GM10248 (cell line): ENCODE data around the gene B4GALT5.
"Not testable (repeated sequence)": the region's sequence is repeated elsewhere in the genome, so short reads cannot be mapped to it uniquely, and the experiment has no call there.

Source experiments
- CTCF ChIA-PET: fragments of 300-600 bp; sonication (Branson Sonifier 250); formaldehyde crosslinking; extraction: SDS; loops from one replicate; lab custom pipeline; 2021; ENCODE audit warnings: antibody characterized with exemption; lab: Yijun Ruan, JAX
- POLR2A ChIA-PET: fragments of 350-650 bp; sonication (Branson Sonifier 250); formaldehyde crosslinking; extraction: SDS; loops from one replicate; lab custom pipeline; 2020; ENCODE audit warnings: antibody characterized with exemption; lab: Yijun Ruan, JAX
- DNase-seq: peaks from one replicate; pipeline ENCODE4 v3.0.0; 2012; ENCODE audit errors: extremely low spot score
- TF ChIP-seq, protein P1 (sequence below): IDR thresholded peaks from 2 replicates; pipeline ENCODE4 v1.5.1; 2012; ENCODE audit warnings: mild to moderate bottlenecking, low read depth; ENCODE audit errors: extremely low read depth, missing control alignments, control extremely low read depth

B4GALT5 gene

GRCh38 chr20:49739042-49739441 is 25.4 kb upstream of the B4GALT5 start:
- CTCF ChIA-PET, result no interaction called here
- TF ChIP-seq, protein P1, sequence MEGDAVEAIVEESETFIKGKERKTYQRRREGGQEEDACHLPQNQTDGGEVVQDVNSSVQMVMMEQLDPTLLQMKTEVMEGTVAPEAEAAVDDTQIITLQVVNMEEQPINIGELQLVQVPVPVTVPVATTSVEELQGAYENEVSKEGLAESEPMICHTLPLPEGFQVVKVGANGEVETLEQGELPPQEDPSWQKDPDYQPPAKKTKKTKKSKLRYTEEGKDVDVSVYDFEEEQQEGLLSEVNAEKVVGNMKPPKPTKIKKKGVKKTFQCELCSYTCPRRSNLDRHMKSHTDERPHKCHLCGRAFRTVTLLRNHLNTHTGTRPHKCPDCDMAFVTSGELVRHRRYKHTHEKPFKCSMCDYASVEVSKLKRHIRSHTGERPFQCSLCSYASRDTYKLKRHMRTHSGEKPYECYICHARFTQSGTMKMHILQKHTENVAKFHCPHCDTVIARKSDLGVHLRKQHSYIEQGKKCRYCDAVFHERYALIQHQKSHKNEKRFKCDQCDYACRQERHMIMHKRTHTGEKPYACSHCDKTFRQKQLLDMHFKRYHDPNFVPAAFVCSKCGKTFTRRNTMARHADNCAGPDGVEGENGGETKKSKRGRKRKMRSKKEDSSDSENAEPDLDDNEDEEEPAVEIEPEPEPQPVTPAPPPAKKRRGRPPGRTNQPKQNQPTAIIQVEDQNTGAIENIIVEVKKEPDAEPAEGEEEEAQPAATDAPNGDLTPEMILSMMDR, result no peak
- DNase-seq, result no peak
- POLR2A ChIA-PET, result no interaction called here

DNA sequence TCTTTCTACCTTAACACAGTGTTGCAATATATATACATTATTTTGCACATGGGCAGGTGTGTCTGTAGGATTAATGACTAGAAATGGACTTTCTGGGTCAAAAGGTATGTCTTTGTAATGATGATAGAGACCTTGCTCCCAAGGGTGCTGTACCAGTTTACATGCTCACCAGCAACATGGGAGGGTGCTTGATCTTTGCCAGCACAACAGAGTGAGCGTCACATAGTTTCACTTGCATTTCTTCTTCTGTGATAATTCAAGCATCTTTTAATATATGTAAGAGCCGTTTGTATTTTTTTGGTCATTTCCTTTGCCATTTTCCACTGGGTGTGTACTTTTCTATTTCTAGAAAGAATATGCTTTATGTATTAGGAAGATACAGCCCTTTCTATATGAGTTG is 23.6 kb upstream of the B4GALT5 start:
- no peak for DNase-seq
- ChIA-PET CTCF (no interaction called here), POLR2A (no interaction called here)
- TF ChIP-seq, protein P1, result no peak

DNA sequence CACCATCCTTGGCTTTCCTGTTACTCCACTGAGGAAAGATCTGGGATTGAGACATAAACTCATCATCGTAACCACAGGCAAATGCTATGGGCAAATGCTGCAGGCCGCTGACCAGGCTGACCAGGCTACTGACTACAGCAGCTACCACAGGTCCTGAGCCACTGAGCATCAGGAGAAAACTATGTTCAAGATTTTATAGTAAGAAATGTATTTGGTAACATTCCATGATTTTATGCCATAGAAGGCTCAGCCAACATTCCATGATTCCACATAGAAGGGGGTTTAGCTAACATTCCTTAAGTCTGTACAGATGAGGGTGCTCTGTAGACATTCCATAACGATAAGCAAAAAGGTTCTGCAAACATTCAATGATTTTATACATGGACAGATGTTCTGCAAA is 16.1 kb upstream of the B4GALT5 start:
- no peak for DNase-seq
- CTCF ChIA-PET, result interaction anchor here (2.0 kb wide), 1 partner anchor 10 kb away, joined by 6 read pairs; no protein-coding TSS in a partner anchor
- POLR2A ChIA-PET, result no interaction called here
- TF ChIP-seq, protein P1, result no peak

DNA sequence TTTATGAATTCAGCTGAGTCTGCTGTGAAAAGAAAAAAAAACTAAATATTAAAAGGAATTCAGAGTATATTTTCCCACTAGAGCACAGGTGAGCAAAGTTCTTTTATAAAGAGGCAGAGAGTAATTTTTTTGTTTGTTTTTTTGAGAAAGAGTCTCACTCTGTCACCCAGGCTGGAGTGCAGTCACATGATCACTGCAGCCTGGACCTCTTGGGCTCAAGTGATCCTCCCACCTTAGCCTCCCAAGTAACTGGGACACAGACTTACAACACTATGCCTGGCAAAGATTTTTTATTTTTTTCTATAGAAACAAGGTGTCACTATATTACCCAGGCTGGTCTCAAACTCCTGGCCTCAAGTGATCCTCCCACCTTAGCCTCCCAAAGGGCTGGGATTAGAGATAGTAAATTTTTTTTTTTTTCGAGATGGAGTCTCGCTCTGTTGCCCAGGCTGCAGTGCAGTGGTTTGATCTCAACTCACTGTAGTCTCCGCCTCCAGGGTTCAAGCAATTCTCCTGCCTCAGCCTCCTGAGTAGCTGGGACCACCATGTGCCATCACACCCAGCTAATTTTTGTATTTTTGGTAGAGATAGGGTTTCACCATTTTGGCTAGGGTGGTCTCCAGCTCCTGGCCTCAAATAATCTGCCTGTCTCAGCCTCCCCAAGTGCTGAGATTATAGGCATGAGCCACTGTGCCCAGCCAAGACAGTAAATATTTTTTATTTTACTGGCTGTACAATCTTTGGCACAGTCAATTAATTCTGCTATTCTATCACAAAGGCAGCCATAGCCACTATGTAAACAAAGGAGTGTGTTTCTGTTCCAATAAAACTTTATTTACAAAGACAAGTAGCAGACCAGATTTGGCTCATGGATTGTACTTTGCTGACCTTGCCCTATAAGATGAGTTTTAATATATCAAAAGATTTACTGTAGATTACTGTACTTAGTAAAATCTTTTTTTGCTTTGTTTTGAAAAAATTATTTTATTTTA is 14.5 kb upstream of the B4GALT5 start:
- ChIA-PET POLR2A (no interaction called here), CTCF (interaction anchor here (2.0 kb wide), 1 partner anchor 12 kb away, joined by 6 read pairs; no protein-coding TSS in a partner anchor)

DNA sequence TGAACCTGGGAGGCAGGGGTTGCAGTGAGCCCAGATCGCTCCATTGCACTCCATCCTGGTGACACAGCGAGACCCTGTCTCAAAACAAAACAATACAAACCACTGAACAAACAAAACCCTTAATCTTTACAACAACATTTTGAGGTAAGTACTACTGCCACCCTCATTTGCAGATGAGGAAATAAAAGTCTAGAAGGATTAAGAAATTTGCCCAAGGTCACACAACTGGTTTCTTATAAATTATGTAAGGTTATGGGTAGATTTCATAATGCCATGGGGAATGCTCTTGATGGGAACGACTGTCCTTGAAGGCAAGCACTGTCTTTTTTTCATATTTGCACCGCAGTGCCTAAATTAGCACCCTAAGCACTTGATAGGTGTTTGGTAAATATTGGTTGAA is 13.8 kb upstream of the B4GALT5 start:
- DNase-seq, result no peak
- TF ChIP-seq, protein P1, result no peak
- POLR2A ChIA-PET, result no interaction called here
- CTCF ChIA-PET, result no interaction called here

More for the DNA sequence above, 14.5 kb upstream of the B4GALT5 start:
- DNase-seq, result no peak
- TF ChIP-seq, protein P1, result no peak

DNA sequence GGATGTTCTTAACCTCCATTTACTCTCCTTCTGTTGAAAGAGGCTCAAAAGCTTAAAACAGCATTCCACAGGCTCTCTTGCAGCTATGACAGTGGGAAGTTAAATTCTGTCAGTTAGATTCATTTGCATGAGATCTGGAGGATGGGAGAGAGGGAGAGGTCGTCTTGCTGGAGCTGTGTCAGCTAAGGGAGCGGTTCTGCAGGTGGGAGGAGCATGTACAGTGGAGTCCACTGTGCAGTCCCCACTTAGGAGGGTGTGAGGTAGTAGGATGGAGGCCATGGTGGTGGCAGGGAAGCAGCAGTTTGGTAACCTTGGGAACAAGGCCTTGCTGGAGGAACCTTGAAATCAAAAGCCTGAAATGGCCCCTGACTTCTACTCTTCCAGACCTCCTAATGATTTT is 12.0 kb upstream of the B4GALT5 start:
- TF ChIP-seq, protein P1, result no peak
- DNase-seq, result no peak
- ChIA-PET CTCF (interaction anchor here (1.2 to 2.5 kb wide), 3 partner anchors 9 to 25 kb away, joined by 3 to 6 read pairs (median 4); no protein-coding TSS in a partner anchor), POLR2A (no interaction called here)

DNA sequence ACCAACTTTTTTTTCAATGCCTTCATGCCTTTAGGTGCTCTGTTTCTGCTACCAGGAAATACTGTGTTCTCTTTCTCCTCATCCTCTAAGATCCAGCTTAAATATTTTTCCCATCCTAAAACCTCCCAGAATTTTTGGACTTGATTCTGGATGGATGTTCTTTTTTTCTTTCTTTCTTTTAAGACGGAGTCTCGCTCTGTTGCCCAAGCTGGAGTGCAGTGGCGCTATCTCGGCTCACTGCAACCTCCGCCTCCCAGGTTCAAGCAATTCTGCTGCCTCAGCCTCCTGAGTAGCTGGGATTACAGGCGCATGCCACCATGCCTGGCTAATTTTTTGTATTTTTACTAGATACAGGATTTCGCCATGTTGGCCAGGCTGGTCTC is 11.5 kb upstream of the B4GALT5 start:
- CTCF ChIA-PET, result interaction anchor here (1.2 to 2.5 kb wide), 3 partner anchors 8 to 26 kb away, joined by 3 to 6 read pairs (median 4); no protein-coding TSS in a partner anchor

More for the DNA sequence above, 11.5 kb upstream of the B4GALT5 start:
- POLR2A ChIA-PET, DNase-seq: not testable (repeated sequence)
